Peyer's patch (tissue), 4 donors: ENCODE data around the gene PTPRB. TPM values are rescaled to one million over a fixed set of nuclear protein-coding genes. Genes with fewer than 3 reads are reported as not detected.

Source experiments
- DNase-seq, 3 donors: peaks; one replicate each; pipeline ENCODE4 v3.0.0-alpha.2; 2017 to 2019
- H3K27ac ChIP-seq, 4 donors: fragments of 200-600 bp; sonication (generic); one replicate each; pipeline ENCODE4 v1.5.1; 2016 to 2019
- H3K27me3 ChIP-seq, 2 donors: fragments of 200-600 bp; sonication (generic); one replicate each; pipeline ENCODE4 v1.5.1; 2019
- H3K36me3 ChIP-seq, 3 donors: fragments of 200-600 bp; sonication (generic); one replicate each; pipeline ENCODE4 v1.5.1; 2016 to 2019
- H3K4me1 ChIP-seq, 4 donors: fragments of 200-600 bp; sonication (generic); one replicate each; pipeline ENCODE4 v1.5.1; 2016 to 2019
- H3K4me3 ChIP-seq, 4 donors: fragments of 200-600 bp; sonication (generic); 1 replicate in 3 of 4; 2 replicates in 1 of 4; pipeline ENCODE4 v1.5.1; 2016 to 2019; ENCODE audit warnings: mild to moderate bottlenecking in 1 of 4
- H3K9me3 ChIP-seq, 4 donors: fragments of 200-600 bp; sonication (generic); one replicate each; pipeline ENCODE4 v1.5.1; 2016 to 2019; ENCODE audit warnings: mild to moderate bottlenecking in 1 of 4
- POLR2A ChIP-seq, 2 donors: fragments of 450-650 bp; IDR thresholded peaks; one replicate each; pipeline ENCODE4 v1.5.1; 2017; ENCODE audit warnings: antibody characterized with exemption in 2 of 2, mild to moderate bottlenecking in 2 of 2, moderate library complexity in 2 of 2
- total RNA-seq, 4 donors: library from RNA; depleted of rRNA; stranded (reverse); fragments of >200 nt; gene quantifications; one replicate each; pipeline ENCODE4 v1.1.0, GENCODE V29; 2016
- TF ChIP-seq, protein P1 (sequence below), 6 experiments: fragments of 450-650 bp in 4 of 6; fragments of 200-600 bp in 2 of 6; sonication (generic) in 1 of 6; IDR thresholded peaks; one replicate each; pipeline ENCODE4 v1.5.1; 2017 to 2019; ENCODE audit warnings: antibody characterized with exemption in 6 of 6, mild to moderate bottlenecking in 3 of 6, moderate library complexity in 1 of 6

PTPRB gene
- total RNA-seq, 4 donors from 2014 or later = 10.5 to 38.8 (median 30.5) TPM

DNA sequence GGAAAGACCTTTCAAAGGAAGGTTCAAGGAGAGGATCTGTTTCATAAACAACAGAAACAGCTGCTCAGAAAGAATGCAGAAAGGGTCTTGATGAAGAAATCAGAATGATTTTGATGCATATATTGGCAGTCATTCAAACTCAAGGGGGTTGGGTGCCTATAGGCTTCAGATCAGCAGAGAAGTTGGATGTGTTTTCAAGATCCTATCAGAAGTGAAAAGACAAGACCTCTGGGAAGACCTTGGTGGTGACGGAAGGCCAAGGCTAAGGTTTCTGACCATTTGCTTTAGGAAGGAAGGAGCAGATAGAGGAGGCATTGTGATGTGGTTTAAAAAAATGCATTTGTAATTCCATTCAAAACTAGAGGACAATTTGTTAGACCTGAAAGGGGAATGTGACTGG, 15.2 kb upstream of the PTPRB start:
- Histone ChIP-seq H3K27me3 (no peaks in the 10 kb centered on the region), H3K4me1 (no peaks in the 10 kb centered on the region), H3K9me3 (no peaks in the 10 kb centered on the region), H3K27ac (no peak overlapping the region), H3K36me3 (no peaks in the 10 kb centered on the region), H3K4me3 (no peak overlapping the region)
- no peak for DNase-seq
- TF ChIP-seq, protein P1, sequence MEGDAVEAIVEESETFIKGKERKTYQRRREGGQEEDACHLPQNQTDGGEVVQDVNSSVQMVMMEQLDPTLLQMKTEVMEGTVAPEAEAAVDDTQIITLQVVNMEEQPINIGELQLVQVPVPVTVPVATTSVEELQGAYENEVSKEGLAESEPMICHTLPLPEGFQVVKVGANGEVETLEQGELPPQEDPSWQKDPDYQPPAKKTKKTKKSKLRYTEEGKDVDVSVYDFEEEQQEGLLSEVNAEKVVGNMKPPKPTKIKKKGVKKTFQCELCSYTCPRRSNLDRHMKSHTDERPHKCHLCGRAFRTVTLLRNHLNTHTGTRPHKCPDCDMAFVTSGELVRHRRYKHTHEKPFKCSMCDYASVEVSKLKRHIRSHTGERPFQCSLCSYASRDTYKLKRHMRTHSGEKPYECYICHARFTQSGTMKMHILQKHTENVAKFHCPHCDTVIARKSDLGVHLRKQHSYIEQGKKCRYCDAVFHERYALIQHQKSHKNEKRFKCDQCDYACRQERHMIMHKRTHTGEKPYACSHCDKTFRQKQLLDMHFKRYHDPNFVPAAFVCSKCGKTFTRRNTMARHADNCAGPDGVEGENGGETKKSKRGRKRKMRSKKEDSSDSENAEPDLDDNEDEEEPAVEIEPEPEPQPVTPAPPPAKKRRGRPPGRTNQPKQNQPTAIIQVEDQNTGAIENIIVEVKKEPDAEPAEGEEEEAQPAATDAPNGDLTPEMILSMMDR (IDR thresholded peaks at IDR 0.05) = no peak
- no peak for TF ChIP-seq POLR2A (IDR thresholded peaks at IDR 0.05)

DNA sequence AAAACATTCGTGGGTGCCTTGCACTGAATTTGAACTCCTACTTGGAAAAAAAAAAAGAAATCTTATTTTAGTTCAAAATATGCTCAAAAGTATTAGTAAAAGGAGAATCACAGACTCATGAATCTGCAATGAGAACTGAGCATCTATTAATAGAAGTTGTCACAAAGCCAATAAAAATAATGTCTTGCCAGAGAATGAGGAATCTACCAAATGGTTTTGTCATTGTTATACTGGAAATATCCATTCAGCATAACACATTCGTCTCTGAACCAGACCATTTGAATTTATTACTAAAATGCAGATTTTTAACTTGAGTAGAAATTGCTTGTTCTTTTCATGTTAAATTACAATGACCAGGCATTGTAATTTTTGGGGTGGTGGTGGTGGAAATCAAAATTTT, 11.6 kb upstream of the PTPRB start:
- Histone ChIP-seq H3K36me3 (no peaks in the 10 kb centered on the region), H3K27ac (no peak overlapping the region), H3K4me3 (no peak overlapping the region), H3K4me1 (peaks cover 0 to 10% (median 0%) of the 10 kb centered on the region in 4 donors), H3K27me3 (no peaks in the 10 kb centered on the region), H3K9me3 (no peaks in the 10 kb centered on the region)
- no peak for DNase-seq
- TF ChIP-seq, protein P1 (IDR thresholded peaks at IDR 0.05) = no peak

DNA sequence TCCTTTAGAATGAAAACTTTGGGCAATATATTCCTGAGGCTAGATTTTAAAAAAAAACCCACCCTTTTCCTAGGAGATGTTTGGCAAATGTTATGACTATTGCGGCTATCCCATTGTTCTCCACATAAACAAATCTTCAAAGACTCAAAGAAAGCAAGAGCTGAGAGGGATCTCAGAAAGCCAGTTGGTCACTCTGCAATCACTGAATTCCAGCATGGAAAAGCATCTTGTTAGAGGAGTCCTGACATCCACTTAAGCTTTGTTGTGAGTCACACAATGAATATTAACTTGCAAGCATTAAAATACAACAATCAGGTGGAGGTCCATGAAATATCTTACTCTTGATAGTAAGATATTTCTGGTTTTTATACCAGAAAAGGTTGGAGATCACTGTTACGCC, 11.0 kb upstream of the PTPRB start:
- H3K27ac ChIP-seq = no peak overlapping the region
- TF ChIP-seq, protein P1 (IDR thresholded peaks at IDR 0.05) = no peak
- no peak for TF ChIP-seq POLR2A (IDR thresholded peaks at IDR 0.05)

DNA sequence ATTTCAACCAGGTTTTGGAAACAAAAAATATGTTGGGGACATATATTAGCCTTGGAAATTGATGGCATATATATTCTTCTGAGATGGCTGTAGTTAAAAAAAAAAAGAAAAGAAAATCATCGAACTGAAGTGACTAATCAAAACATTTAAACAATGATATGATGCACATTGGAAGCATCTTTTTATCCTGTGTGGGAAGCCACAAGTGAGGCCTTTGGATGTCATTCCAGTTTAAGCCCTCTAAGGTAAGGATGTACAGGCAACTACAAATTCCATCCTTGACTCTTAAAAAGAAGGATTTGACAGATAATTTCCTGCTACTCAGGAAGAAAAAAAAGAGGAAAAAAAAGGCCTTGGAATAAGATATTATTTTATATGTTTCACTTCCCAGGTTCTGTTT, 9.6 kb upstream of the PTPRB start:
- H3K27ac ChIP-seq = no peak overlapping the region
- no peaks in the 10 kb centered on the region for H3K27me3 ChIP-seq
- no peak for TF ChIP-seq POLR2A (IDR thresholded peaks at IDR 0.05)
- TF ChIP-seq, protein P1 (IDR thresholded peaks at IDR 0.05) = no peak
- H3K36me3 ChIP-seq = no peaks in the 10 kb centered on the region
- H3K4me1 ChIP-seq = peaks cover 0 to 10% (median 0%) of the 10 kb centered on the region in 4 donors
- H3K4me3 ChIP-seq = no peak overlapping the region
- no peaks in the 10 kb centered on the region for H3K9me3 ChIP-seq
- DNase-seq = no peak

More for the DNA sequence above, 11.0 kb upstream of the PTPRB start:
- H3K9me3 ChIP-seq = no peaks in the 10 kb centered on the region
- no peak overlapping the region for H3K4me3 ChIP-seq
- no peaks in the 10 kb centered on the region for H3K27me3 ChIP-seq
- peaks cover 0 to 10% (median 0%) of the 10 kb centered on the region in 4 donors for H3K4me1 ChIP-seq
- H3K36me3 ChIP-seq = no peaks in the 10 kb centered on the region
- DNase-seq = no peak

DNA sequence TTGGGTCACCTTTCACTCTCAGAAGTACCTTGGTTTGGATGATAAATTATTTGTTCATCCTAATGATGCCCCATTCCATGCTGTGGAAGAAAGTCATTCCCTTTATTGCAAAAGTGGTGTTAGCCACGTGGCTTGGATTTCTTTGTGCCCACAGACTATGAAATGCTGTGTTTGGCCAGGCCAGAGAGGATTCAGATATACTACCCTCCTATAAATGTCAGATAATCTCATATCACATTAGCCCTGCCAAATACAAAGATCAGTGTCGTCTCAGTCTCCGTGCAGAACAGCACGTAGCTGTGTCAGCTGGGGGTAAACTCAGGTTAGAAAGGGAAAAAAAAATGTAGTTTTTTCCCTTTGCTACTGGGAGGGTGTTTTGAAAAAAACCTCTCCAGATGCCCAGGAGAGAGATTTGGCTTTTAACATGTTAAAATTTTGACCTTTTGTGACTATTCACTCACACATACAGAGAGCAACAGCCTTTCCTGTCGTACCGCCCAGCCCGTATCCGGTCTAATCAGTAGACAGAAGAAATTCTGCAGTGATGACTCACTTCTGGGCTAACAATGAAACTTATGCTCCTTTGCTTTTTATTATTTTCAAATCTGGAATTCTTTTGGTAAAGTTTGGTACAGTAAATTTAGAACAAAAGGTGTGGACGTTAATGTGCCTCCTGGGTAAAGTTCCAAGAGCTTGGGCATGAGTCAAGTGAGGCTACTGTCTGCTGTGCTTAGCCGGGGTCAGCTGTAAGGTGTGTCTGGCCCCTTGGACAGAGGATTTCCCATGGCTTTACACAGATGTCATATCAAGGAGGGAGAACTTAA, 8.5 kb upstream of the PTPRB start:
- Histone ChIP-seq H3K4me1 (peaks cover 0 to 10% (median 0%) of the 10 kb centered on the region in 4 donors), H3K36me3 (no peaks in the 10 kb centered on the region), H3K27ac (peak overlapping the region in 1 of 4 donors; percentile 16), H3K4me3 (no peak overlapping the region), H3K27me3 (no peaks in the 10 kb centered on the region), H3K9me3 (no peaks in the 10 kb centered on the region)
- DNase-seq = peak in 1 of 3 donors; percentile 60
- TF ChIP-seq, protein P1 (IDR thresholded peaks at IDR 0.05) = no peak
- TF ChIP-seq POLR2A (IDR thresholded peaks at IDR 0.05) = no peak
